SK-MEL-5 (cell line): ENCODE results near the gene MCF2L2. TPM values are rescaled to one million over a fixed set of nuclear protein-coding genes. Genes with fewer than 3 reads are reported as not detected.

Source experiments
- DNase-seq: peaks from one replicate; pipeline ENCODE4 v3.0.0-alpha.2; 2016; ENCODE audit warnings: low read depth, low spot score
- in situ Hi-C: cut with HindIII; loops from 2 replicates; pipeline ENCODE4 v1.10.0; 2016; ENCODE audit warnings: low sequenced_read_pairs, high pct_unique_total_duplicates, low pct_unique_long_range_greater_than_20kb
- total RNA-seq: library from RNA; depleted of rRNA; stranded (reverse); fragments of >200 nt; shearing (Covaris generic); gene quantifications from 2 replicates; pipeline ENCODE4 v1.2.3, GENCODE V29; 2014

MCF2L2 gene
- total RNA-seq, 1 experiment from 2014 or later: 0.79 TPM

DNA sequence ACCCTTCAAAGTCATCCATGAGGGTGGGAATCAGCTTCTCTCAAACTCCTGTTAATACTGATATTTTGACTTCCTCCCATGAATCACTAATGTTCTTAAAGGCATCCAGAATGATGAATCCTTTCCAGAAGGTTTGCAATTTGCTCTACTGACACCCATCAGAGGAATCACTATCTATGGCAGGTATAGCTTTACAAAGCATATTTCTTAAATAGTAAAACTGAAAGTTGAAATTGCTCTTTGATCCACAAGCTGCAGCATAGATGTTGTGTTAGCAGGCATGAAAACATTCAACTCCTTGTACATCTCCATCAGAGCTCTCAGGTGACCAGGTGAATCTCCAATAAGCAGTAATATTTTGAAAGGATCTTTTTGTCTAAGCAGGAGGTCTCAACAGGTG lies 109.0 kb downstream of the MCF2L2 start:
- DNase-seq: no peak
- in situ Hi-C loops: loop anchor here (25.0 kb wide), 1 partner anchor 207 kb away; no protein-coding TSS in a partner anchor

GRCh38 chr3:183318877-183319276 lies 109.5 kb downstream of the MCF2L2 start:
- in situ Hi-C loops: loop anchor here (25.0 kb wide), 1 partner anchor 207 kb away; no protein-coding TSS in a partner anchor
- DNase-seq: no peak

- no peak for DNase-seq
- in situ Hi-C loops: loop anchor here (25.0 kb wide), 1 partner anchor 206 kb away; no protein-coding TSS in a partner anchor
These were observed 110.2 kb downstream of the MCF2L2 start for GRCh38 chr3:183317886-183318865.

DNA sequence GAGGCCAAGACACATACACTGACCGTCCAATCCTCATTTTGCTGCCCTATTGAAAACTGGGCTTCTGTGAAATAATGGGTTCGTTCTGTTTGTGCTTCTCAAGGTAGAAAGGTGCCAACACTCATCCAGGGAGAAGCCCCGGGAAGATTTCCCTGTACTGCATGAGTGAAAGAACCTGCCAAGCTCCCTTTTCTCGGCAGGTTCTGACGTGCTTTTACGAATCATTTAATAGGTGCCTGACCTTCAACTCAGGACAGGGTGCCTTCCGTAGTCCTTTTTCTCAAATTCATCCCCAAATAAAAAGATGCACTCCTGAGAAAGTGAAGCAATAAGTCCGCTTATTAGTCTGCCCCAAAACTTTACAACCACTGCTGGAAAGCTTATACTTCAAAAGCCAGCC lies 111.1 kb downstream of the MCF2L2 start:
- in situ Hi-C loops: loop anchor here (25.0 kb wide), 1 partner anchor 205 kb away; no protein-coding TSS in a partner anchor
- no peak for DNase-seq

DNA sequence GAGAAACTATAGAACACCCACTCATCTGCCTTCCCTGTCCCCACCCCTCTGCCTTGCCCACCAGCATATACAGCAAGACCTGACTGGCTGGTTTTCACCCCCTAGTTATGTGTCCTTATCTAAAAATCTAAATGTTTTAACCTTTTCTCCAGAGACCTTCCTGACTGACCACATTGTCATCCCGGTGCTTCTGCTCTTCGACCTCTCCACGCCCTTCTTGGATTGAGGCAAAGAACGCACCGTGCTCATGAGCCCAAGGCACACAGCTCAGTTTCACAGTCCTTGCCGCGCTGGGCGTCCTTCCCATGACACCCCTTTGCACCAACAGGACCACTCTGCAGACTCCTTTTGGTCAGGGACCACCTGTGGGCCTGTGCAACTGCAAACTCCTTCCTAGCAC lies 112.7 kb downstream of the MCF2L2 start:
- no peak for DNase-seq
- in situ Hi-C loops: loop anchor here (25.0 kb wide), 1 partner anchor 203 kb away; no protein-coding TSS in a partner anchor

DNA sequence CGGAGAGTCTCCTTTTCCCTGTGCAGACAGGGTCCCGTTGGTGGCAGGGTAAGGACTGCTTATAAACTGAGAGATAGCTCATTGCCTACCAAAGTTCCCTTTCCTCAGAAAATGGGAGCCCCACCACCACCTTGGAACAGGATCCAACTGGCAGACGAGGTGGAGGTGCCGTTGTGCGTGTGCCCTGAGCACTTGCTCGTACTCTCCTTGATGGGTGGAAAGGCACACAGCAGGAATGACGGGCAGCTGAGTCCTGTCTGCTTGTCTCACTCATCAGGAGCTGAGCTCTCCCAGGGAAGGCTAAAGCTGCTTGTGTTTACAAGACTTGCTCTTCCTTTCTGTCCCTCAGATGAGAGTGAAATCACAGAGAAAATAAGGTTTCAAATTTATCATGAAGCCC lies 114.7 kb downstream of the MCF2L2 start:
- no peak for DNase-seq
- in situ Hi-C loops: loop anchor here (25.0 kb wide), 1 partner anchor 201 kb away; no protein-coding TSS in a partner anchor

GRCh38 chr3:183313351-183313750 lies 115.1 kb downstream of the MCF2L2 start:
- DNase-seq: no peak
- in situ Hi-C loops: loop anchor here (25.0 kb wide), 1 partner anchor 201 kb away; no protein-coding TSS in a partner anchor

DNA sequence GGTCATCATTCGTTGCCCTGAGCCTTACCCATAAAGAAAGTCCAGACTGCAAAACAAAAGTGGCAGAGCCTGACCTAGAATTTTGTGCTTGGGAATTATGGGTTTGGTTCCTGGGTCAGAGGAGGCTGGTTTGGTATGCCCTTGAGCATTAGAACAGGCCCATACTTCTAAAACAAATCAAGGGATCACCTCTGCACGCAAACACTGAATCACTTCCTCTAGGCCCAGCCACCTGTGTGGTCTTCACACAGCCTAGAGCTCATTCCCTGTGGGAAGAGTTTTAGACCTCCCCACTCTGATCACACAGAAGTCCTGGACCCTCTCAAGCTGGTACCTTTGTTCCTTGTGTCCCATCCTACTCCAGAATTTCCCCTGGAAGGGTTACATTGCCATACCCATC lies 116.0 kb downstream of the MCF2L2 start:
- DNase-seq: no peak

DNA sequence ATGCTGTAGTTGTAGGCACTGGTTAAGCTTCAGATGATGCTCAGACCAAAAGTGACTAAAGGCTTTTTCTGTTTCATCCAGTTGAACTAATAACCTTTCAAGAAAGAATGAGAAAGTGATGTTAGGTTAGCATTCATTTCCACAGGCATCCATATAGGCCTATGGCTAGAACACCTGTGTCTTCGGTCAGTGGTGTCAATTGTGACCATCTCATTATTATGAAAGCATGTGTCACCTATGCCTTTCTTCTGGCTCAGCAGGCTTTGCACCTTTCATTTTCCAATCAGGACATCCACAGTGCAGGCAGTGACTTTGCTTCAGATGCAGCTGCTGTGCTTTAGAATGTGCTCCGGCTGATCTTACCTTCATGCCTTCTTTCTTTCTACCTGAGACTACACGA lies 117.5 kb downstream of the MCF2L2 start:
- in situ Hi-C loops: loop anchor here (25.0 kb wide), 1 partner anchor 199 kb away; no protein-coding TSS in a partner anchor
- no peak for DNase-seq

More for the DNA sequence above, 116.0 kb downstream of the MCF2L2 start:
- in situ Hi-C loops: loop anchor here (25.0 kb wide), 1 partner anchor 200 kb away; no protein-coding TSS in a partner anchor

DNA sequence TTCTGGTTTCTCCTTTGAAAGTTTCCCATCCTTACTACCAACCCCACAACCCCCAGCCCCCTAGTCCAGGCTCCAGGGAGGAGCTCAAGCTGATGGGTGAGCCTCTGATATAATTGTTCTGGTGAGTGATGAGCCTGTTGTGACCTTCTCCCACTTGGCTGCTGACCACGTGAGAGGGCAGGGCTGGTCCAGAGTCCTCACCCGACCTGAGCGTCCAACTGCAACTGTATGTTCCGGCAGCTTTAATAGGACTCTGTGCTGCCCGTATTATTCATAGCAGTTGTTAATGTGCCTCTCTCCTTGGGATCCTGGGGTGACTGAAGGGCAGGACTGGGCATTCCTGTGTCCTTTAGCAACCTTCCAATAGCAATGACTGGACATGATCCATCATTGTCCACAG lies 119.1 kb downstream of the MCF2L2 start:
- in situ Hi-C loops: loop anchor here (25.0 kb wide), 1 partner anchor 197 kb away; no protein-coding TSS in a partner anchor
- DNase-seq: no peak

GRCh38 chr3:183308751-183309150 lies 119.7 kb downstream of the MCF2L2 start:
- in situ Hi-C loops: loop anchor here (25.0 kb wide), 1 partner anchor 196 kb away; no protein-coding TSS in a partner anchor
- DNase-seq: no peak

- DNase-seq: no peak
- in situ Hi-C loops: loop anchor here (25.0 kb wide), 1 partner anchor 195 kb away; no protein-coding TSS in a partner anchor
These were observed 120.7 kb downstream of the MCF2L2 start for GRCh38 chr3:183307749-183308148.

- in situ Hi-C loops: loop anchor here (25.0 kb wide), 1 partner anchor 195 kb away; no protein-coding TSS in a partner anchor
- no peak for DNase-seq
These were observed 121.4 kb downstream of the MCF2L2 start for GRCh38 chr3:183306798-183307671.

GRCh38 chr3:183303690-183304089 lies 124.7 kb downstream of the MCF2L2 start:
- no peak for DNase-seq
- in situ Hi-C loops: loop anchor here (25.0 kb wide), 1 partner anchor 191 kb away; no protein-coding TSS in a partner anchor

GRCh38 chr3:183301937-183302580 lies 126.4 kb downstream of the MCF2L2 start:
- in situ Hi-C loops: loop anchor here (25.0 kb wide), 1 partner anchor 190 kb away; no protein-coding TSS in a partner anchor
- no peak for DNase-seq

DNA sequence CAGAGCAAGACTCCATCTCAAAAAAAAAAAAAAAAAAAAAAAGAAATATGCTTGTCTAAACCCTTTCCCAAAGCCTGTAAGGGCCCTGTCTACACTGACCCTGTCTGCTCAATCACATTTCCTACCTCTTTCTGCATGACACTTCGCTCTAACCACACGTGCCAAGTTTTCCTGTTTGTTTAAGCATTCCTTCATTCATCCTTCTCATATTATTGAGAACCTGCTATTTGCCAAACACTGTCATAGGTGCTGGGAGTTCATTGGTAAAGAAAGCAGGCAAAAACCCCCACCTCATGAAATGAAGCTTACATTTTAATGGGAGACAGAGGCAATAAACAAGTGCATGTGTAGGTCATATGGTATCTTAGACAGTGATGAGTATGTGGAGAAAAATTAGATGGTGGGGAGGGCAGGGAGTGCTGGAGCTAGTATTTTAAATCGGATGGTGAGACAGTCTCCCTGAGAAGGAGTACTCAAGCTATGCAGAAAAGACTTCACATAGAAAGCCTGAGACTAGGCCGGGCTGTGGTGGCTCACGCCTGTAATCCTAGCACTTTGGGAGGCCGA lies 127.3 kb downstream of the MCF2L2 start:
- DNase-seq: no peak
- in situ Hi-C loops: loop anchor here (25.0 kb wide), 1 partner anchor 189 kb away; no protein-coding TSS in a partner anchor
